HEK293T (cell line): ENCODE results near the gene TXNRD2.

Experiments
- ARNT ChIP-seq: fragments of 450-650 bp; IDR thresholded peaks from 2 replicates; pipeline ENCODE4 v1.6.1; 2017; ENCODE audit warnings: mild to moderate bottlenecking
- BHLHE40 ChIP-seq: fragments of 450-650 bp; IDR thresholded peaks from 2 replicates; pipeline ENCODE4 v1.6.1; 2016; ENCODE audit warnings: mild to moderate bottlenecking, moderate library complexity, borderline replicate concordance
- CTBP1 ChIP-seq: fragments of 450-650 bp; IDR thresholded peaks from 2 replicates; pipeline ENCODE4 v1.6.1; 2016; ENCODE audit warnings: borderline replicate concordance
- ELF4 ChIP-seq: fragments of 450-650 bp; IDR thresholded peaks from 2 replicates; pipeline ENCODE4 v1.6.1; 2017; ENCODE audit warnings: antibody characterized with exemption
- FOXA1 ChIP-seq: fragments of 450-650 bp; IDR thresholded peaks from 2 replicates; pipeline ENCODE4 v1.6.1; 2016; ENCODE audit warnings: mild to moderate bottlenecking
- FOXK2 ChIP-seq: fragments of 450-650 bp; IDR thresholded peaks from 2 replicates; pipeline ENCODE4 v1.6.1; 2016; ENCODE audit warnings: mild to moderate bottlenecking
- FOXM1 ChIP-seq: fragments of 450-650 bp; IDR thresholded peaks from 2 replicates; pipeline ENCODE4 v1.6.1; 2017; ENCODE audit warnings: mild to moderate bottlenecking, borderline replicate concordance
- HDGF ChIP-seq: fragments of 450-650 bp; IDR thresholded peaks from 2 replicates; pipeline ENCODE4 v1.6.1; 2017; ENCODE audit warnings: antibody characterized with exemption, borderline replicate concordance
- L3MBTL2 ChIP-seq: fragments of 450-650 bp; conservative IDR thresholded peaks from 2 replicates; pipeline ENCODE4 v1.6.1; 2016; ENCODE audit warnings: mild to moderate bottlenecking
- SP1 ChIP-seq: fragments of 450-650 bp; IDR thresholded peaks from 2 replicates; pipeline ENCODE4 v1.6.1; 2017
- SUZ12 ChIP-seq: fragments of 450-650 bp; IDR thresholded peaks from 2 replicates; pipeline ENCODE4 v1.6.1; 2016; ENCODE audit warnings: mild to moderate bottlenecking
- TARDBP ChIP-seq: fragments of 450-650 bp; IDR thresholded peaks from 2 replicates; pipeline ENCODE4 v1.6.1; 2016
- ZNF384 ChIP-seq: fragments of 450-650 bp; IDR thresholded peaks from 2 replicates; pipeline ENCODE4 v1.6.1; 2016

DNA sequence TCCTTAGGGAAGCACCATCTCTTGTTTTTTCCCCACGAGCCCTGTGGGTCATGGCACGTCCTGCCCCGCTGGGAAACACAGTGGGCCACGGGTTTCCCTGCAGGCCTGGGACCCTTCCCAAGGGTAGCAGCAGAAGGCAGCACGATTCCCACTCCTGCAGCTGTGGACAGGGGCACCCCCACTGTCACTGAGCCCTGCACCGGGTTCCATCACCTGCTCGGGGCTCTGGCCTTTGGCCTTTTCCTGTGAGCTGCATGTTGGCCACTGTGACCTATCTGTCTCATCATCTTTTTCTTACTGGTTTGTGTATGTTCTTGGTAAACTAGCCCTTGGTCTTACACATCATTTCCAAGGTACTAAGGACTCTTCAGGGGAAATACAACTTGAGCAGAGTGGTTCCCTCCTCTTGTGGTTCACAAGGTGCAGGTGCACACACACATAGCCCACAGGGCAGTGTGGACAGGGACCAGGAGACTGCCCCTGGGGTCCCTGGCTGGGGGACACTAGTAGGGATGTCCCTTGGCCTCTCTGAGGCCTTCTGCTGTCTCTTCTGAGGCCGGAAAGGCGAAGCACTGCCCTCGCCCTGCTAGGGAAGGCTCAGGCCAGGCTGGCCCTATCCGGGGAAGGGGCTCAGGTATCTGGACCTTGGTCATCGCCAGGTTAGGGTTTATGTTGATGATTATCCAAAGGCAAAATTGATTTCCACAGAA is 19.0 kb upstream of the TXNRD2 start:
- TF ChIP-seq CTBP1 (no peak), HDGF (no peak), BHLHE40 (no peak), ZNF384 (no peak), SUZ12 (no peak), FOXA1 (no peak), L3MBTL2 (no peak), ARNT (no peak), SP1 (no peak), FOXK2 (no peak), TARDBP (no peak), FOXM1 (no peak), ELF4 (no peak)
